ENCODE results near the gene CFAP298.
"Not testable (repeated sequence)": the region's sequence is repeated elsewhere in the genome, so short reads cannot be mapped to it uniquely, and the experiment has no call there.

CFAP298 gene

GRCh38 chr21:32612075-32612998 lies at the start of gene CFAP298:
Gene CFAP298 (minus strand): TSS chr21:32612377. CDS start chr21:32612243, 134 bp downstream.
- peak; percentile 73 for DNase-seq (ENCODE audit: low read depth, low spot score)

- DNase-seq (ENCODE audit: low read depth, low spot score) = not testable (repeated sequence)
Observed at GRCh38 chr21:32661026-32661782, 49.0 kb upstream of the CFAP298 start.

- no peak for DNase-seq (ENCODE audit: low read depth, low spot score)
Observed at GRCh38 chr21:32658524-32658923, 46.3 kb upstream of the CFAP298 start.

- DNase-seq (ENCODE audit: low read depth, low spot score) = no peak
Observed at GRCh38 chr21:32653326-32653901, 41.2 kb upstream of the CFAP298 start.

DNA sequence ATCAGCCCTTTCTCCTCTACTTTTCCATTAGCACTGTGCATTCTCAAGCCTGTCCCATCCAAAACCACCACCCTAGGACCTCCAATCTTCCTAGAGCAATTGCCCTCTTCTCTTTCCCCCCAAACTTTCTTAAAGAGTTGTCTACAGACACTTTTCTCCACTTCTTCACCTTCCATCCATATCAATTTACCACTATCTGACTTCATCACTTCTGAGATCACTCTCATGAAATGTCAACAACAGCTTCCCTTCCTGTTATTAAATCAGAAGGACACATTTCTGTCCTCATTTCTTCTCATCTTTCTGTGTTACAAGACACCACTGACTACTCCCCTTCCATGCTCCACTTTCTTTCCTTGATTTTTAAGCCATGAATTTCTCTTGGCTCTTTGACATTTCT lies 36.0 kb upstream of the CFAP298 start:
- DNase-seq (ENCODE audit: low read depth, low spot score) = no peak

- no peak for DNase-seq (ENCODE audit: low read depth, low spot score)
Observed at GRCh38 chr21:32645261-32646182, 33.3 kb upstream of the CFAP298 start.

DNA sequence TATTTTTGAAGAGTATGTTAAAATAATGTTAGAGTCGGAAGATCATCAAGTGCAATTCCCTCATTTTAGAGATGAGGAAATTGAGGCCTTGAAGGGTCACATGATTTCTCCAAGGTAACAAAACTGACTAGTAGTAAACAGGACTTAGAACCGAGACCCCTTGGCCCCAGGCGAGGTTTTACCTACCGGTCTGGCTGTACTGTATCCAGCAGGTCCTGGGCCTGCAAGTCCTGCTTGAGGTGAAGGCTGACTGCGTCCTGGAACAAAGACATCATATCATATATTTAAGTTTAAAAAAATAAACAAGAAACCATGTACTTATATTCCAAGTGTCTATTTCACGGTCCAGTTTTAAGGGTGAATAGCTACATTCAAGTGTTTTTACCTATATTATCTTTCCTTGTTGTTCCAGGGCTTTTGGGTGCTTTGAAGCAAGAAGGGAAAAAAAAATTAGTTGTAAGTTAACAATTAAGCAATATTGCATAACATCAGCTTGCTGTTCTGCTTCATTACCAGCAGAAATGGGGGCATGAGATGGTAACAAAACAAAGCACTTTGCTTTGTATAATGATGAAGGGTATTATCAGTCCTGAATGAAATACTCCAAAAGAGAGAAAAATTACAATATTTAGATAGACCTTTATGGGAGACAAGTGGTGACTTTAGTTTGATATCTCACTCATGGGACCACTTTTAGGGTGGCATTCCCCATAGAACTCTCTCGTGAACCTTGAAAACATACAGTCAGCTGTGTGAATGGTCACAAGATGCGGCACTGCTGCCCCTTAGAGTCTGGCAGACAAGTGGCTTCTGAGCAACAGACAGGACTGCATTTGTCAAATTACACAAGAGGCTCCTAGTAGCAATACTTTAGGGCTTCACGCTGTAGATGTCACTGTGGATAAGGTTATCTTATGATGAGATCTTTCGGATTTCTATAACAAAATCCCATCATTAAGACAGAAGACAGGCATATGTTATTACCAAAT lies 29.8 kb upstream of the CFAP298 start:
- no peak for DNase-seq (ENCODE audit: low read depth, low spot score)

GRCh38 chr21:32626621-32627196 lies 14.5 kb upstream of the CFAP298 start:
- no peak for DNase-seq (ENCODE audit: low read depth, low spot score)

- DNase-seq (ENCODE audit: low read depth, low spot score) = not testable (repeated sequence)
Observed at GRCh38 chr21:32618218-32618617, 6.0 kb upstream of the CFAP298 start.

DNA sequence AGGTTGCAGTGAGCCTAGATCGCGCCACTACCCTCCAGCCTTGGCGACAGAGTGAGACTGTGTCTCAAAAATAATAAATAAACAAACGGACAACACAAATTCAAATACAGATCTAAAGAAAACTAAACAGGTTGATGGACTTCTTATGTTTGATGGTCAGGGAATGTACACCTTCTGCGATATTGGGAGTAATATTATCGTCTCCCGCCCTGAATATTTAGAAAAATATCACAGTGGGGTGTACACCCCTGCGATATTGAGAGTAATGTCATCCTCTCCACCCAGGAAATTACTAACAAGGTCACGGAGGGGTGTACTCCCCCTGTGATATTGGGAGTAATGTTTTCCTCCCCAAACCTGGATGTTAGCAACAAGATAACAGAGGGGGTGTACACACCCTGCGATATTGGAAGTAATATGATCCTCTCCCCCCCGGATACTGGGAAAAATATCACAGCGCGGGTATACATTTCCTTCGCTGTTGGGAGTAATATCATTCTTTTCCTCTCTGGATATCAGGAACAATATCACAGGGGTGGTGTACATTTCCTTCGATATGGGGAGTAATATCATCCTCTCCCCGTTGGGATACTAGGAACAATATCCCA lies 1.4 kb upstream of the CFAP298 start:
- DNase-seq (ENCODE audit: low read depth, low spot score) = no peak

- DNase-seq (ENCODE audit: low read depth, low spot score) = no peak
Observed at GRCh38 chr21:32612999-32613337, 791 bp upstream of the CFAP298 start.

GRCh38 chr21:32611471-32611997 lies 643 bp downstream of the CFAP298 start:
- DNase-seq (ENCODE audit: low read depth, low spot score) = no peak

DNA sequence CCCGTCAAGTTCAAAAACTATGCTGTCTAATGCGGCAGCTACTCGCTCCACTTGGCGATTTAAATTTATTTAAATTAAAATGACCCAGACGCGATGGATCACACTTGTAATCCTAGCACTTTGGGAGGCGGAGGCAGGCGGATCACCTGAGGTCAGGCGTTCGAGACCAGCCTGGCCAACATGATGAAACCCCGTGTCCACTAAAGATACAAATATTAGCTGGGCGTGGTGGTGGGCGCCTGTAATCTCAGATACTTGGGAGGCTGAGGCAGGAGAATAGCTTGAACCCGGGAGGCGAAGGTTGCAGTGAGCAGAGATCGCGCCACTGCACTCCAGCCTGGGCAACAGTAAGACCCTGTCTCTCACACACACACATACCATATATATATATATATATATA lies 1.2 kb downstream of the CFAP298 start:
- DNase-seq (ENCODE audit: low read depth, low spot score) = not testable (repeated sequence)

- no peak for DNase-seq (ENCODE audit: low read depth, low spot score)
Observed at GRCh38 chr21:32608851-32609250, 3.3 kb downstream of the CFAP298 start.

GRCh38 chr21:32605469-32605868 lies 6.7 kb downstream of the CFAP298 start:
- no peak for DNase-seq (ENCODE audit: low read depth, low spot score)

GRCh38 chr21:32604464-32604863 lies 7.7 kb downstream of the CFAP298 start:
- peak; percentile 84 for DNase-seq (ENCODE audit: low read depth, low spot score)

DNA sequence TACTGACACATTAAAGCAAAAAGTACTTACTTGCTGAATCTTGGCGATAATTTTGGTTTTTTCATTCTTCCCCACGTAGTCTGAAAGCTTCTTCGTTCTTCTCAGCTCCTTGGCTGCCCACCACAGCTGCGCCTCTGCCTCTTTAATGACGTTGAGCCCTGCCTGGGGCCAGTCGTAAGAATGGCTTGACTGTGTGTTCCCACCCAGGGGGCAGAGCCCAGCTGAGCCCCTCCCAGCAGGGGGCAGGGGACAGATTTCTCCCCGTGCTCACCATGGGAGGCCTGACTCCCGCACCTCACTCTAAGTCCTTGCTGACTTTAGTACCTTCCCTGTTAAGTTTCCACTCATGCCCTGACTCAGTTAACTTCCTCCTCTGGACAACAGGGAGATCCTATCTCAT lies 9.0 kb downstream of the CFAP298 start:
- no peak for DNase-seq (ENCODE audit: low read depth, low spot score)

- DNase-seq (ENCODE audit: low read depth, low spot score) = no peak
Observed at GRCh38 chr21:32602099-32602498, 10.1 kb downstream of the CFAP298 start.

DNA sequence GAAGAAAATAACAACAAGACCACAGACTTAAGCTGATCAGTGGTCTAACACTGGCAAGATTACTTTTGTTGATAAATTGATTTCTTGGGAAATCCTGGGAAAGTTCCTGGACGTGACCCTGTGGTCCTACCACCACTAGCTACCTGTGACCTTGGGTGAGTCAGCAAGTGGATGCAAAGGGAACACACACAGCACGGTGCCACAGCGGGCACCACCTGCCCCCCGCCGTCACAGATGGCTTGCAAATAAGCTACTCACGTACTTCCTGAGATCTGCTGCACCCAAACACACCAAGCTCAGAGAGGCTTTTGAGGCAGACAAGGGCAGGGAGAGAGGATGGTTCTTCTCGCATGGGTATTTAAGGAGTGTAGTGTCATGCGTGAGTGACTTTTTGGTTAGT lies 12.7 kb downstream of the CFAP298 start:
- DNase-seq (ENCODE audit: low read depth, low spot score) = no peak
